GM12873 (cell line): ENCODE results near the gene ZNF585A.

Source experiments
- TF ChIP-seq, protein P1 (sequence below): IDR thresholded peaks from 2 replicates; pipeline ENCODE4 v1.5.1; 2012; ENCODE audit warnings: low read depth, mild to moderate bottlenecking, moderate library complexity, low read length, control low read depth; ENCODE audit not compliant: insufficient read depth; ENCODE audit errors: missing control alignments

ZNF585A gene

DNA sequence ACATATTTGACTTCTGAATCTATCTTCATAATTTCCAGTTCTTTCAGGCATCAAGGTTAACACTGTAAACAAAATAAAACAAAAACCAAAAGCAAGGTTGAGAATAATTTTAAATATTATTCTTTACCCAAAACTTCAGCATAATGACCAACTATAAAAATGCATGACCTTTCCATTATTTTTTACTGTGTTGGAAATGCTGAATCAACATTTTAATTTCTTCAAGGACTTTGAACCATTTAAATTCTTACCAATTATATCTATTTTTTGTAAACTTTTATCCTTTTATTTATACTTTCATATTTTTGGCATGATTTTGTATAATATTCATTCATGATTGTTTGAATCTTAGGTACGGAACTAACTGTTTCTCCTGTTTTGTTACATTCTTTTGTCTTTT lies 6.9 kb downstream of the ZNF585A start:
- TF ChIP-seq, protein P1, sequence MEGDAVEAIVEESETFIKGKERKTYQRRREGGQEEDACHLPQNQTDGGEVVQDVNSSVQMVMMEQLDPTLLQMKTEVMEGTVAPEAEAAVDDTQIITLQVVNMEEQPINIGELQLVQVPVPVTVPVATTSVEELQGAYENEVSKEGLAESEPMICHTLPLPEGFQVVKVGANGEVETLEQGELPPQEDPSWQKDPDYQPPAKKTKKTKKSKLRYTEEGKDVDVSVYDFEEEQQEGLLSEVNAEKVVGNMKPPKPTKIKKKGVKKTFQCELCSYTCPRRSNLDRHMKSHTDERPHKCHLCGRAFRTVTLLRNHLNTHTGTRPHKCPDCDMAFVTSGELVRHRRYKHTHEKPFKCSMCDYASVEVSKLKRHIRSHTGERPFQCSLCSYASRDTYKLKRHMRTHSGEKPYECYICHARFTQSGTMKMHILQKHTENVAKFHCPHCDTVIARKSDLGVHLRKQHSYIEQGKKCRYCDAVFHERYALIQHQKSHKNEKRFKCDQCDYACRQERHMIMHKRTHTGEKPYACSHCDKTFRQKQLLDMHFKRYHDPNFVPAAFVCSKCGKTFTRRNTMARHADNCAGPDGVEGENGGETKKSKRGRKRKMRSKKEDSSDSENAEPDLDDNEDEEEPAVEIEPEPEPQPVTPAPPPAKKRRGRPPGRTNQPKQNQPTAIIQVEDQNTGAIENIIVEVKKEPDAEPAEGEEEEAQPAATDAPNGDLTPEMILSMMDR, result no peak

DNA sequence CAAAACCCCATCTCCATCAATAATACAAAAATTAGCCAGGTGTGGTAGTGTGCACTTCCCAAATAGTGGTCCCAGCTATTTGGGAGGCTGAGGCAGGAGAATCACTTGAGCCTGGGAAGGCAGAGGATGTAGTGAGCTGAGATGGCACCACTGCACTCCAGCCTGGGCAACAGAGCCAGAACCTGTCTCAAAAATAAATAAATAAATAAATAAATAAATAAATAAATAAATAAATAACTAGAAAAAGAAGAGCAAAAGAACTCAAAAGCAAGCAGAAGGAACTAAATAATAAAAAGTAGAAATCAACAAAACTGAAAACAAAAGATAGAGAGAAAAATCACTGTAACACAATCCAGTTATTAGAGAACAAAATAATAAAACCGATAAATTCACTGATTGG lies 12.3 kb downstream of the ZNF585A start:
- TF ChIP-seq, protein P1, result no peak

DNA sequence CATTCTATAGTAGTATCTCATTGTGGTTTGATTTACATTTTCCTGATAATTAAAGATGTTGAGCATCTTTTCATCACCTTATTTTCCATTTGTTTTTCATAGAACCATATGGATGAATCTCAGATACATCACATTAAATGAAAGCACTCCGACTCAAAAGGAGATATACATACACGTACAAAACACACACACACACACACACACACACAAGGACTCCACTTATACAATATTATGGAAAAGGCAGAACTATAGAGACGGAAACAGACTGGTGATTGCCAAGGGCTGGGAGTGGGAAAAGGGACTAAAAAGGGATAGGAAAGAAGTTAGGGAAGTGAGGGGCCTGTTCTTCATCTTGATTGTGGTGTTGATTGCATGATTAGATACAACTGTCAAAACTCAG lies 24.3 kb downstream of the ZNF585A start:
- TF ChIP-seq, protein P1, result no peak

DNA sequence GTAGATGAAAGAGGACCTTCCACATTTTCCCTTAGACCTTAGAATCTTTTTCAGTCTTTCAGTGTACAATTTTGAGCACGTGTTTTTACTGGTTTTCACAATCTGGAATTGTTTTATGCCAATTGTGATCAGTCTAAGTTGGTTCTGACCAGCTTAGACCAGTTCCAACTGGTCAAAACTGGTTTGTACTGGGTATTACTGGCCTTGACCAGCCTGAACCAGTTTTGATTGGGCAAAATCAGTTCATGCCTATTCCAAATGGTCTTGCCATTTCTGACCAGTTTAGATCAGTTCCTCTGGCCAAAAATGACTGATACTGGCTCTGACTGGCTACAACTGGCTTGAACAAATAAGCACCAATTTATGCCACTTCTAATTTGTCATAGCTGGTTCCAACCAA lies 36.4 kb downstream of the ZNF585A start:
- TF ChIP-seq, protein P1, result no peak

DNA sequence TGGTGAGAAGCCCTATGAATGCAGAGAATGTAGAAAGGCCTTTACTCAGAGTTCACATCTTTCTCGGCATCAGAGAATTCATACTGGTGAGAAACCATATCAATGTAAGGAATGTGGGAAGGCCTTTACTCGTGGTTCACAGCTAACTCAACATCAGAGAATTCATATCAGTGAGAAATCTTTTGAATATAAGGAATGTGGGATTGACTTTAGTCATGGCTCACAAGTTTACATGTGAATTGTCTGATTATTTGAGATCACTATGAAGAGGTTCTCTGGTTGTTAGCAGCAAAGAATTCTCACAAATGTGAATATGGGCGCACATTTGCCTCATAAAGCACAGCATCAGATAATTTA lies 43.7 kb downstream of the ZNF585A start:
- TF ChIP-seq, protein P1, result no peak

DNA sequence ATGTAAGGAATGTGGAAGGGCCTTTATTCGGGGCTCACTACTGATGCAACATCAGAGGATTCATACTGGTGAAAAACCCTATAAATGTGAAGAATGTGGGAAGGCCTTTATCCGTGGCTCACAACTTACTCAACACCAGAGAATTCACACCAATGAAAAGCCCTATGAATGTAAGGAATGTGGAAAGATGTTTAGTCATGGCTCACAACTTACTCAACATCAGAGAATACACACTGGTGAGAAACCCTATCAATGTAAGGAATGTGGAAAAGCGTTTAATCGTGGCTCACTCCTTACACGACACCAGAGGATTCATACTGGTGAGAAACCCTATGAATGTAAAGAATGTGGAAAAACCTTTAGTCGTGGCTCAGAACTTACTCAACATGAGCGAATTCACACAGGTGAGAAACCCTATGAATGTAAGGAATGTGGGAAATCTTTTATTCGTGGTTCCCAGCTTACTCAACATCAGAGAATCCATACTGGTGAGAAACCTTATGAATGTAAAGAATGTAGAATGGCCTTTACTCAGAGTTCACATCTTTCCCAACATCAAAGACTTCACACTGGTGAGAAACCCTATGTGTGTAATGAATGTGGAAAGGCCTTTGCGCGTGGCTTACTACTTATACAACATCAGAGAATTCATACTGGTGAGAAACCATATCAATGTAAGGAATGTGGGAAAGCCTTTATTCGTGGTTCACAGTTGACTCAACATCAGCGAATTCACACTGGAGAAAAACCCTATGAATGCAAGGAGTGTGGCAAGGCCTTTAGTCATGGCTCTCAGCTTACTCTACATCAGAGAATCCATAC lies 44.3 kb downstream of the ZNF585A start:
- TF ChIP-seq, protein P1, result no peak

DNA sequence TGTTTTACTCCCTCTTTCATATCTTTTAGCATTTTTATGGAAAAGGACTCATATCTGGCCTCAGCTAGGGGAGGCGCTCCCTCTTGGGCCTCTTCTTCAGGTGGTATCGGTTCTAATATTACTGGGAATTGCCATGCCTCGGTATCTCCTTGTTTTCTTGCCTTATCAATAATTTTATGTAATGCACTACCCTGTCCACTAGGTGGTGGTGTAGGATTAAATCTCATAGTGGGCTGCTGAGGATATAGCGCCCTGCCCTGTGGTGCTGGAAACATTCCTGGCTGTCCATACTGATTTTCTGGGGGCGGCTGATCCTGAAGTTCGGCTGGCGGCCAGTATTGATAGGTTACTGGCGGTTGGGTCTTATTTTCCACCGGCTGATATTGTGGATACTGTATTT lies 58.5 kb downstream of the ZNF585A start:
- TF ChIP-seq, protein P1, result peak; percentile 33
